Karpas-422 (cell line): ENCODE data around the gene CRYBG3. TPM values are rescaled to one million over a fixed set of nuclear protein-coding genes. Genes with fewer than 3 reads are reported as not detected.
A peak's percentile ranks its signal among the peaks of the same experiment; 100 is the strongest.

Experiments
- DNase-seq: peaks from one replicate; pipeline ENCODE4 v3.0.0-alpha.2; 2015
- H2AFZ ChIP-seq: fragments of 200-600 bp; sonication (generic); 2 replicates; pipeline ENCODE4 v1.6.1; 2014; ENCODE audit warnings: antibody characterized with exemption, low read length, mixed read lengths
- H3K27ac ChIP-seq: fragments of 200-600 bp; sonication (generic); 2 replicates; pipeline ENCODE4 v1.5.1; 2014; ENCODE audit warnings: mild to moderate bottlenecking, low read length, moderate library complexity
- H3K27me3 ChIP-seq: fragments of 200-600 bp; sonication (generic); 2 replicates; pipeline ENCODE4 v1.6.1; 2014; ENCODE audit warnings: low read length, mixed read lengths
- H3K36me3 ChIP-seq: fragments of 200-600 bp; sonication (generic); 2 replicates; pipeline ENCODE4 v1.6.1; 2014; ENCODE audit warnings: low read length, mixed read lengths; ENCODE audit not compliant: insufficient read depth
- H3K4me1 ChIP-seq: fragments of 200-600 bp; sonication (generic); 2 replicates; pipeline ENCODE4 v1.6.1; 2014; ENCODE audit warnings: mild to moderate bottlenecking, low read length, mixed read lengths
- H3K4me2 ChIP-seq: fragments of 200-600 bp; sonication (generic); 2 replicates; pipeline ENCODE4 v1.6.1; 2014; ENCODE audit warnings: low read length, low read depth, mild to moderate bottlenecking; ENCODE audit not compliant: poor library complexity, severe bottlenecking
- H3K4me3 ChIP-seq: fragments of 200-600 bp; sonication (generic); 2 replicates; pipeline ENCODE4 v1.5.1; 2014; ENCODE audit warnings: mild to moderate bottlenecking, antibody characterized with exemption, low read length, mixed read lengths
- H3K79me2 ChIP-seq: fragments of 200-600 bp; sonication (generic); 2 replicates; pipeline ENCODE4 v1.6.1; 2014; ENCODE audit warnings: mild to moderate bottlenecking, low read length, mixed read lengths
- H3K9ac ChIP-seq: fragments of 200-600 bp; sonication (generic); 2 replicates; pipeline ENCODE4 v1.6.0; 2014; ENCODE audit warnings: low read length
- H3K9me2 ChIP-seq: fragments of 200-600 bp; sonication (generic), shearing (Covaris generic); replicated peaks from 2 replicates; pipeline ENCODE4 v1.6.0; 2014; ENCODE audit warnings: mild to moderate bottlenecking, low read length, moderate library complexity; ENCODE audit not compliant: insufficient read depth
- H3K9me3 ChIP-seq: fragments of 300-700, 200-600 bp; sonication (generic); 2 replicates; pipeline ENCODE4 v1.6.1; 2014; ENCODE audit warnings: low read length, mixed read lengths
- H4K20me1 ChIP-seq: fragments of 200-600 bp; sonication (generic); 2 replicates; pipeline ENCODE4 v1.6.1; 2014; ENCODE audit warnings: mild to moderate bottlenecking, antibody characterized with exemption, low read length, low read depth; ENCODE audit not compliant: insufficient read depth
- total RNA-seq: library from RNA; depleted of rRNA; stranded (reverse); fragments of >200 nt; shearing (Covaris generic); gene quantifications from 2 replicates; pipeline ENCODE4 v1.2.3, GENCODE V29; 2014; ENCODE audit warnings: low replicate concordance

The CRYBG3 gene
- total RNA-seq, 1 experiment from 2014 or later, result 1.1 TPM

DNA sequence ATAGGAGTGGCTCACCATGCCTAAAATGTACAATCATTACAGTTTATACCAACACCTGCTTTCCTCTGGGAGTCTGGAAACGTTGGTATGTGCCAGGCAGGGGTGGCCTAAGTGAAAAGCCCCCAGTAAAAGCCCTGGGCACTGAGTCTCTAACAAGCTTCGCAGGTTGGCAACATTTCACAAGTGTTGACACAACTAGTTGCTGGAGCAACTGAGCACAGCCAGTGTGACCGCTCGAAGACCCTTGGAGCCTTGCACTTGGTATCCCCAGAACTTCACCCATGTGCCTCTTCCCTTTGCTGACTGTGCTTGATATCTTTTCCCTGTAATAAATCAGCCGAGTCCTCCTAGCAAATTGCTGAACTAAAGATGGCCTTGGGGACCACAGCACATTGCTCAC, 147.7 kb downstream of the CRYBG3 start:
- Histone ChIP-seq H3K9ac (0 out of 2 replicates have a peak overlapping the region, but pooled peaks have one; percentile 72), H3K9me3 (no peaks in the 10 kb centered on the region), H3K36me3 (peaks cover 20% of the 10 kb centered on the region), H3K4me3 (no peak overlapping the region), H2AFZ (no peak overlapping the region), H3K4me2 (peak overlapping the region; percentile 96), H3K9me2 (no peaks in the 10 kb centered on the region), H3K4me1 (peaks cover 32% of the 10 kb centered on the region), H3K79me2 (peaks cover 73% of the 10 kb centered on the region), H3K27me3 (no peaks in the 10 kb centered on the region), H4K20me1 (peaks cover 3% of the 10 kb centered on the region; the same call in 1 of the 2 replicates), H3K27ac (no peak overlapping the region)
- DNase-seq, result no peak

DNA sequence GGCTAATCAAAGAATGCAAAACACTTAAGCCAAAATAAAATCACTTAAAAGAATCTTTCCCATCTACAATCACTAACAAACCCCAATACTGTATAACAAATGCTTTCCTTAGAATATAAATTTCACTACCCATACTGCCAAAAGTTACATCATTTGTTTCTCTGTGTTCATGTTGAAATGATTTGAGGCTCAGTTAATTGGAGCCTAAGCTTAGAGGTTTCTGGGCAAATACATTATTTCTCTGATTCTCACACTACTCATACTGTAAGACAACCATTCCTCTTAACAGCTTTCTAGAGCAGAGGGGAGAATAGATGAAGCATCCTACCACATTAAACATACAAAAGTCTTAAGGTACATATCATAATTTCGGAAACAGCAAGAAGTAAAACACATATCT, 148.3 kb downstream of the CRYBG3 start:
- peak overlapping the region; percentile 71 for H3K4me3 ChIP-seq
- H3K27me3 ChIP-seq, result no peaks in the 10 kb centered on the region
- peaks cover 32% of the 10 kb centered on the region for H3K4me1 ChIP-seq
- peaks cover 16% of the 10 kb centered on the region for H3K36me3 ChIP-seq
- H3K9me2 ChIP-seq, result no peaks in the 10 kb centered on the region
- no peak overlapping the region for H2AFZ ChIP-seq
- peak overlapping the region; percentile 77 for H3K27ac ChIP-seq
- H3K79me2 ChIP-seq, result peaks cover 67% of the 10 kb centered on the region
- peak overlapping the region; percentile 72 for H3K9ac ChIP-seq
- H3K4me2 ChIP-seq, result peak overlapping the region; percentile 96
- peaks cover 3% of the 10 kb centered on the region; the same call in 1 of the 2 replicates for H4K20me1 ChIP-seq
- no peaks in the 10 kb centered on the region for H3K9me3 ChIP-seq
- DNase-seq, result no peak

DNA sequence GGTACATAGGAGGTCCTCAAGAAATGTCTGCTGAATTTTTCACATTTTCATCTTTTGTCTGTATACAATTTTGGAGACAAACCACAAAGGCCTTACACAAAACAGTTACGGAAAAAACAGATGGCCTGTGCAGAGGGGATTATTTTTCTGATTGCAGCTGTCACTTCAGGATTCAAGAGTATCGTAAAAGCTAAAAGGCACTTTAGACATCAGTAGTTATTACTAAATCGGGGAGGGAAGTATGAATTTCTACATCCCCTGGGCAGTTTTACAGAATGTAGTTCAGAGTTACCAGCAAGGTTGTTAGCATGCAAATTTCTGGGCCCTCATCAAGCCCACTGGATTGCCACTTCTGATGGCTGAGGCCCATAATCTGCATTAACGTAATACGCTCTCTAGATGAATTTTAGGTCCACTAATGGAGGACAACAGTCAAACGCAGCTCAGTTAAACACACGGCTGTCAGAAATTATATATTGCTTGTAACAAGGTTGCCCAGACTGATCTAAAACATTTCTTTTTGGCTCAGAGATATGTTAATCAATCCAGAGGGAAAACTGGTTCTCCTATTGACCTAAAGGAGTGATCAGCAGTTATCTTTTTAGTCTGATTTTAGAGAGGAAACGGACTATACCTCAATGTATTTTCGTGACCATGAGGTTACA, 149.3 kb downstream of the CRYBG3 start:
- Histone ChIP-seq H2AFZ (no peak overlapping the region; the same call in 1 of the 2 replicates), H3K27ac (peak overlapping the region; percentile 77), H3K27me3 (no peaks in the 10 kb centered on the region), H3K4me3 (peak overlapping the region; percentile 71), H3K79me2 (peaks cover 58% of the 10 kb centered on the region), H3K4me2 (peak overlapping the region; percentile 96), H3K9me2 (no peaks in the 10 kb centered on the region), H3K9me3 (no peaks in the 10 kb centered on the region), H3K9ac (peak overlapping the region; percentile 72), H4K20me1 (peaks cover 3% of the 10 kb centered on the region; the same call in 1 of the 2 replicates), H3K4me1 (peaks cover 32% of the 10 kb centered on the region), H3K36me3 (peaks cover 10% of the 10 kb centered on the region)
- peak; percentile 79 for DNase-seq

GRCh38 chr3:97971679-97972567, 150.1 kb downstream of the CRYBG3 start, which contains the start of gene RIOX2:
TSS of gene RIOX2 (minus strand) at chr3:97972431. CDS start at chr3:97967593, 4,838 bp downstream.
- Histone ChIP-seq H3K79me2 (peaks cover 50% of the 10 kb centered on the region), H3K27ac (peak within 1 kb of the TSS; percentile 77), H3K9me3 (no peaks in the 10 kb centered on the region), H3K4me3 (peak within 1 kb of the TSS; percentile 71), H4K20me1 (peaks cover 3% of the 10 kb centered on the region; the same call in 1 of the 2 replicates), H2AFZ (no peak within 1 kb of the TSS; the same call in 1 of the 2 replicates), H3K4me1 (peaks cover 26% of the 10 kb centered on the region), H3K4me2 (peak within 1 kb of the TSS; percentile 96), H3K9me2 (no peaks in the 10 kb centered on the region), H3K9ac (peak within 1 kb of the TSS; percentile 72), H3K36me3 (peaks cover 3% of the 10 kb centered on the region), H3K27me3 (no peaks in the 10 kb centered on the region)
- peak; percentile 92 for DNase-seq

DNA sequence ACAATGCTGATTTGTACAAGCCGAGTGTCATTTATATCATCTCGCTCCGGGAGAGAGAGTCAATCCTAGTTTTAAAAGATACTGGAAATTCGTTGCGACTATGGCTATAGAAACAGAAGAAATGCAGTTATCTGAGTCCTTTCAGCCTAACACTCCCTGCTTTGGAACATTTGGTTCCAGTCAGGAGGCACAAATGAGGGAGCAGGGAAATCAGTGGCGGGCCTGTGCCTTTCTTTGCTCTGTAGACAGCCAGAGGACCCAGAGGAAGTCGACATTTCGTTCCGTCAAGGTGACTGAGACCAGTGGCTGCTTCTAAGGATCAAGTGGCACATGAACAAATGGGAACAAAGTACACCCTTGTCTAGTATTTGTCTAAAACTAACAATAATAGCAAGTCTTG, 151.2 kb downstream of the CRYBG3 start:
- Histone ChIP-seq H3K9ac (peak overlapping the region; percentile 72), H3K27me3 (no peaks in the 10 kb centered on the region), H2AFZ (no peak overlapping the region), H4K20me1 (no peaks in the 10 kb centered on the region), H3K27ac (no peak overlapping the region), H3K4me3 (peak overlapping the region; percentile 71; the same call in 1 of the 2 replicates), H3K36me3 (no peaks in the 10 kb centered on the region), H3K9me2 (no peaks in the 10 kb centered on the region), H3K4me1 (peaks cover 23% of the 10 kb centered on the region), H3K4me2 (peak overlapping the region; percentile 96), H3K79me2 (peaks cover 39% of the 10 kb centered on the region), H3K9me3 (no peaks in the 10 kb centered on the region)
- DNase-seq, result no peak

- DNase-seq, result no peak
- H3K36me3 ChIP-seq, result no peaks in the 10 kb centered on the region
- H4K20me1 ChIP-seq, result no peaks in the 10 kb centered on the region
- peaks cover 14% of the 10 kb centered on the region for H3K4me1 ChIP-seq
- no peak overlapping the region for H3K27ac ChIP-seq
- H3K79me2 ChIP-seq, result peaks cover 19% of the 10 kb centered on the region
- H3K4me2 ChIP-seq, result no peak overlapping the region
- H3K9ac ChIP-seq, result no peak overlapping the region
- H2AFZ ChIP-seq, result no peak overlapping the region
- H3K4me3 ChIP-seq, result no peak overlapping the region
- H3K27me3 ChIP-seq, result no peaks in the 10 kb centered on the region
- no peaks in the 10 kb centered on the region for H3K9me3 ChIP-seq
- no peaks in the 10 kb centered on the region for H3K9me2 ChIP-seq
These were observed 153.2 kb downstream of the CRYBG3 start for GRCh38 chr3:97974996-97975395.

DNA sequence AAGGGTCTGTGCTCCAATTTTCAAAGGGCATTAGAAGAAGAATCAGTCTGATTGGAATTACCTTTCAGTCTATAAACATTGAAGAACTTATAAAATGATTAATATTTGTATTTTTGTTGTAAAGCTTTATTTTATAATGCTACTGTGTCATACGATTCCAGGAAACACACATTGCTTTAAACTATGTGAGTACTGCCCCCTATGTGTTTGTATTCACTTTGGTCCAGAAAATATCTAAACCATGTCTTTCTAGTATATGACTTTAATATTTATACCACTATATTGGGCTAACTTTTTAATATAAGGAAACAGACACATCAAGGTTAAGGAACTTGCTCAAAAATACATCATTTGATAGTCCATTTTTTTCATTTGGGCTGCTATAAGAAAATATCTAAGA, 153.7 kb downstream of the CRYBG3 start:
- H3K27me3 ChIP-seq, result no peaks in the 10 kb centered on the region

DNA sequence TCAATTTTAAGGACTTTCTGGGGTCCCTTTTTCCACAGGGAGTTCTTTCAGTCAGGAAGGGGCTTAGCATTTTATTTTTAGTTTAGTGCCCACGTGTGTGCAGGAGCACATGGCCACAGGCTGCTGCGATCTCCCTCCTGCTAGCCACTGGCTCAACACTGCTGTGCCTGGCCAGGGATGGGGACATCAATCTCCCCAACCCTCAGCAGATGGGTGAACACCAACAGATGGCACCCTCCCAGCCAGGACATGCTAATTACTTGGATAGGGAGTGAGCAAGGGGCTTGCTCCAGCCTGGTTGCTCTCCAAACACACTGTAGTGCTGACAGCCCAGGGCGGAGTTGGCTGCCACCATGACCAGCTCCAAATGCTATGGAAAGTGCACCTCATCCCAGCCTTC, 157.8 kb downstream of the CRYBG3 start:
- no peak overlapping the region for H3K4me3 ChIP-seq

More for the DNA sequence above, 153.7 kb downstream of the CRYBG3 start:
- H3K79me2 ChIP-seq, result peaks cover 14% of the 10 kb centered on the region
- no peaks in the 10 kb centered on the region for H3K9me3 ChIP-seq
- H2AFZ ChIP-seq, result no peak overlapping the region
- no peak overlapping the region for H3K4me3 ChIP-seq
- H3K4me1 ChIP-seq, result peaks cover 9% of the 10 kb centered on the region
- H3K9ac ChIP-seq, result no peak overlapping the region
- H3K4me2 ChIP-seq, result no peak overlapping the region
- no peak overlapping the region for H3K27ac ChIP-seq
- H3K36me3 ChIP-seq, result no peaks in the 10 kb centered on the region
- H3K9me2 ChIP-seq, result no peaks in the 10 kb centered on the region
- DNase-seq, result peak; percentile 48
- no peaks in the 10 kb centered on the region for H4K20me1 ChIP-seq

More for the DNA sequence above, 157.8 kb downstream of the CRYBG3 start:
- H3K36me3 ChIP-seq, result no peaks in the 10 kb centered on the region
- no peak overlapping the region for H3K27ac ChIP-seq
- H3K27me3 ChIP-seq, result no peaks in the 10 kb centered on the region
- no peak overlapping the region for H3K4me2 ChIP-seq
- H2AFZ ChIP-seq, result no peak overlapping the region
- no peaks in the 10 kb centered on the region for H3K4me1 ChIP-seq
- no peaks in the 10 kb centered on the region for H3K79me2 ChIP-seq
- no peaks in the 10 kb centered on the region for H3K9me3 ChIP-seq
- H3K9me2 ChIP-seq, result no peaks in the 10 kb centered on the region
- DNase-seq, result no peak
- no peaks in the 10 kb centered on the region for H4K20me1 ChIP-seq
- H3K9ac ChIP-seq, result no peak overlapping the region
